Measurements from ENCODE around the gene HINT1. TPM values are rescaled to one million over a fixed set of nuclear protein-coding genes. Genes with fewer than 3 reads are reported as not detected.
A peak's percentile ranks its signal among the peaks of the same experiment; 100 is the strongest.

HINT1 gene
- total and polyA plus RNA-seq, 8 donors, result 47.9 to 168 (median 77.5) TPM

GRCh38 chr5:131209506-131210150 lies 44.6 kb upstream of the HINT1 start:
- ATAC-seq (peak in 3 of 4 donors; percentile 70 to 80 (median 77)), FAIRE-seq (no peak), DNase-seq (no peak)
- no peak overlapping the region for H3K4me3 ChIP-seq
- H3K9me3 ChIP-seq, result no peaks in the 10 kb centered on the region
- no peaks in the 10 kb centered on the region for H3K36me3 ChIP-seq
- no peak for TF ChIP-seq CTCF (IDR thresholded peaks at IDR 0.05)
- intact Hi-C loops (cut with DNase I), result no loop called here
- no peaks in the 10 kb centered on the region for H3K27me3 ChIP-seq
- WGBS, 2 donors, result 52 to 57% methylated on average over 6 of the region's 6 CpGs
- H3K4me1 ChIP-seq, result no peaks in the 10 kb centered on the region
- no peak overlapping the region for H3K27ac ChIP-seq

- H3K27ac ChIP-seq, result no peak overlapping the region
- no peak for ATAC-seq
These were observed 44.1 kb upstream of the HINT1 start for GRCh38 chr5:131209175-131209505.

GRCh38 chr5:131206772-131207171 lies 41.7 kb upstream of the HINT1 start:
- Histone ChIP-seq H3K36me3 (no peaks in the 10 kb centered on the region), H3K4me3 (no peak overlapping the region), H3K27me3 (no peaks in the 10 kb centered on the region), H3K27ac (no peak overlapping the region), H3K4me1 (no peaks in the 10 kb centered on the region), H3K9me3 (no peaks in the 10 kb centered on the region)
- TF ChIP-seq CTCF (IDR thresholded peaks at IDR 0.05), result no peak
- no peak for FAIRE-seq
- intact Hi-C loops (cut with DNase I), result no loop called here
- ATAC-seq, result no peak
- WGBS, 2 donors, result 24 to 44% methylated on average over 1 of the region's 1 CpG
- DNase-seq, result no peak

More at GRCh38 chr5:131209175-131209505, 44.1 kb upstream of the HINT1 start:
- no peak overlapping the region for H3K4me3 ChIP-seq
- WGBS, 2 donors, result 87 to 100% methylated on average over 1 of the region's 1 CpG
- intact Hi-C loops (cut with DNase I), result no loop called here
- H3K27me3 ChIP-seq, result no peaks in the 10 kb centered on the region
- H3K4me1 ChIP-seq, result no peaks in the 10 kb centered on the region
- no peak for DNase-seq
- H3K36me3 ChIP-seq, result no peaks in the 10 kb centered on the region
- H3K9me3 ChIP-seq, result no peaks in the 10 kb centered on the region
- TF ChIP-seq CTCF (IDR thresholded peaks at IDR 0.05), result no peak
- FAIRE-seq, result no peak

DNA sequence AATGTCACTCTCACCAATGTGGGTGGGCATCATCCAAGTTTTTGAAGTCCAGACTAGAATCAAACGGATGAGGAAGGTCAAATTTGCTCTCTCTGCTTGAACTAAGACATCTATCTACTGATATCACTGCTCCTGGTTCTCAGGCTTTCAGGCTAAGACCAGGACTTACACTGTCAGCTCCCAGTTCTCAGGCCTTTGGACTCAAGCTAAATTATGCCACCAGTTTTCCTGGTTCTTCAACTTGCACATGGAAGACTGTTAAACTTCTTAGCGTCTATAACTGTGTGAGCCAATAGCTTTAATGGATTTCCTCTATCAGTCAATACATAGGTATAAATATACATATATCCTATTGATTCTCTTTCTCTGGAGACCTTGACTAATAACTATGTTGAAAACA lies 41.0 kb upstream of the HINT1 start:
- no peak for DNase-seq
- FAIRE-seq, result no peak
- WGBS, 2 donors, result 78 to 85% methylated on average over 2 of the region's 2 CpGs

More for the DNA sequence above, 41.0 kb upstream of the HINT1 start:
- TF ChIP-seq CTCF (IDR thresholded peaks at IDR 0.05), result no peak
- no peak for ATAC-seq
- Histone ChIP-seq H3K27ac (no peak overlapping the region), H3K36me3 (no peaks in the 10 kb centered on the region), H3K27me3 (no peaks in the 10 kb centered on the region), H3K9me3 (no peaks in the 10 kb centered on the region), H3K4me1 (no peaks in the 10 kb centered on the region), H3K4me3 (no peak overlapping the region)
- intact Hi-C loops (cut with DNase I), result no loop called here

All from pancreas (tissue), 10 donors.